22Rv1 (cell line): ENCODE results near the gene MREG.

Experiments
- H3K27ac ChIP-seq: fragments of 450-650 bp; 2 replicates; pipeline ENCODE4 v1.5.1; 2017
- CTCF ChIP-seq: fragments of 450-650 bp; IDR thresholded peaks from 2 replicates; pipeline ENCODE4 v1.5.1; 2017; ENCODE audit warnings: mild to moderate bottlenecking
- ZFX ChIP-seq: fragments of 450-650 bp; IDR thresholded peaks from 2 replicates; pipeline ENCODE4 v1.6.1; 2017; ENCODE audit warnings: antibody characterized with exemption, borderline replicate concordance

The MREG gene

GRCh38 chr2:216033403-216033802, 20.1 kb upstream of the MREG start:
- H3K27ac ChIP-seq = no peak overlapping the region
- no peak for TF ChIP-seq CTCF
- TF ChIP-seq ZFX = no peak

- no peak overlapping the region for H3K27ac ChIP-seq
Observed at GRCh38 chr2:216031960-216032689, 18.8 kb upstream of the MREG start.

GRCh38 chr2:216030216-216030615, 16.9 kb upstream of the MREG start:
- no peak overlapping the region for H3K27ac ChIP-seq
- TF ChIP-seq ZFX (no peak), CTCF (no peak)

More at GRCh38 chr2:216031960-216032689, 18.8 kb upstream of the MREG start:
- no peak for TF ChIP-seq CTCF
- no peak for TF ChIP-seq ZFX

GRCh38 chr2:216029416-216030129, 16.2 kb upstream of the MREG start:
- H3K27ac ChIP-seq = no peak overlapping the region
- TF ChIP-seq CTCF (no peak), ZFX (no peak)

- TF ChIP-seq CTCF (no peak), ZFX (no peak)
- no peak overlapping the region for H3K27ac ChIP-seq
Observed at GRCh38 chr2:216024779-216025336, 11.5 kb upstream of the MREG start.

- H3K27ac ChIP-seq = no peak overlapping the region
- TF ChIP-seq CTCF (peak; percentile 80), ZFX (no peak)
Observed at GRCh38 chr2:216023055-216023648, 9.8 kb upstream of the MREG start.
